NCI-H524 (cell line): Measurements from ENCODE around the gene NRG3.

Source experiments
- DNase-seq, 2 experiments: peaks; one replicate each; lab custom pipeline; 2025; lab: John Stamatoyannopoulos, UW

The NRG3 gene

DNA sequence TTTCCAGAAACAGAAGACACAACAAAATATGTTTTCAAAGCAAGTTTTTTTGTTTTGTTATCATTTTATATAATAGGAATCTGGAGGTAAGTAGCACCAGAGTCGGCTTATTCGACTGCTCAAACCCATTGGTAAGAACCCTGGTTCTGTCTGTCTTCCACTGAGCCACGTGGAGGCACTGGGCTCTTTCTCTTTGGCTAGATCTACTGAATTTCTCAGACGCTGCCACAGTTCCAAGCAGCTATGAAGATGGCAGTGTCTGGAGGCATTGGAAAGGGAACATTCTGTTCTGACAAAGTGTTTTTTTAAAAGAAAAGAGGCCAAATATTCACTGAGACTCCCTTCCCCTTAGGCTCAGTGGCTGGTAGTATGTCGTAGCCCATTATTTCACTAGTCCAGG, 338.8 kb downstream of the NRG3 start:
- DNase-seq, result no peak

DNA sequence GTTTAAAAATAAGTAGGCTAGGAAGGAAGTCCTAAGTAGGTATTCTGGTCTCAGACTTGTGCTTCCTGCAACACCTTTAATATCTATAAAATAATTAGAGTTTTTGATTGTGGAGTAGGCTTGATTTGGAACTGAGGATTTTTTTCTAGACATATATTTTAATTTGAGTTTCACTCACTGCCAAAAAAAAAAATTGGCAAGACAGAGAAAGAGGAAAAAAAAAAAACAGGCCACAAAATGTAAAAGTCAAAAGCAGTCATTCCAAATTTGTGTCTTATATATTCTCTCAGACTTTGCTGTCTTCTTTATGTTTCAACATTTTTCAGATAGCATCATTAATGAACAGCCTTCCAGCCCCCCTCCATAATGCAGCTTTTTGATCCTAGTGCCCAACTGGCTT, 346.1 kb downstream of the NRG3 start:
- DNase-seq, result no peak

DNA sequence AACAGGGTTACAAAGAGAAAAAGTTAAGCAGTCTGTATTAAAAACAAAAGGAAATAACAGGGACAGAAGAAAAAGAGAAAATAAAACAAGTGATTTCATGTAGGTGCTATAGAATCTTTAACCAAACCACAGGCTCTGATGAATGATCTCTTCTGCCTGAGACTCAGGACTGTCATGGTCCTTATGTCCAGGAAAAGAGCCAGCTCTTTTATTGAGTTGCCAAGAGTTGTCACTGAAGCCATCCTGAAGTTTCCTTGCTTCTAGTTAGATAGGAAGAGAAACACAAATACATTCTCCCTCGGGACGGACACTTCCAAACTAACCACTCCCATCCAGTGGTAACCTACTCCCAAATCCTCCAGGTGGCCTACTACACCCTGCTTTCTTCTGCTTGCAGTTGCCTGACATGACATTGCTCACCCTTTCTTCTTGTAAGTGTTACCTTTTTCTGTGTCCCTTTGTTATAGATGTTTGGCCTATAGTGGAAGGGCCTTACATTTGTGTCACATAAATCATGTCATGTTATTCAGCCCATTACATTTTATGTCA, 346.7 kb downstream of the NRG3 start:
- no peak for DNase-seq

DNA sequence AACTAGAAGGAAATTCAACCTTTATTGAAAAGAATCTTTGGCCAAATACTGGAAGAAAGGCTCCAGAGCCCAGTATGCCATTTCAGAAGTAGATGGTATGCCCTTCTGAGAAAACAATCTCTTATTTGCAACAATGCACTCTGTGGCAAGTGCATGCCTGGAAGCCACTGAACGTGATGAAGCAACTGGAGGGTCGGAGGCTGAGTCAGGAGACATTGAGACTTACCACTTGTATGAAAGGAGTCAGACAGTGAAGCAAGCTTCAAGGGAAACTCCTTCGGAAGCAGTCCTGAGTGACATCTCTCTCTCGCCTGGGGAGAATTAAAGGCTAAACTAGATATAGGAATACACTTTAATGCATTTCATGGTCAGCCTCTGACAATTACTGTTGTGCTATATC, 353.7 kb downstream of the NRG3 start:
- no peak for DNase-seq

DNA sequence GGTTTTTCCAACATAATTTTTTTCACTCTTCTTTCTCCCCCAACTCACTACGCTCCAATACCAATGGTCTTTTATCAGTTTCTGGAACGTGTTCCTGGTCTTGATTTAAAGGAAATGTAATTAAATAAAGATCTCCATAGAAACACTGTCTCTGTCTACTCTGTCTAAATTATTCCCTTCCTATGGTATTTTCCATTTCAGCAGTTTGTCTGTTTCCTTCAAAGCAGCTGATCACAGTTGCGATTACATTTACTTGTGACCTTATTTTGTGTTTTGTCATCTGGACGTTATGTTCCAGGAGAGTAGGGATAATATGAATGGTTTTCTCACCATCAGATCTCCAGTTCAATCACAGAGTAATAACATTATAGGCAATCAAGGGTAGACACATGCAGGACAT, 359.2 kb downstream of the NRG3 start:
- DNase-seq, result no peak

DNA sequence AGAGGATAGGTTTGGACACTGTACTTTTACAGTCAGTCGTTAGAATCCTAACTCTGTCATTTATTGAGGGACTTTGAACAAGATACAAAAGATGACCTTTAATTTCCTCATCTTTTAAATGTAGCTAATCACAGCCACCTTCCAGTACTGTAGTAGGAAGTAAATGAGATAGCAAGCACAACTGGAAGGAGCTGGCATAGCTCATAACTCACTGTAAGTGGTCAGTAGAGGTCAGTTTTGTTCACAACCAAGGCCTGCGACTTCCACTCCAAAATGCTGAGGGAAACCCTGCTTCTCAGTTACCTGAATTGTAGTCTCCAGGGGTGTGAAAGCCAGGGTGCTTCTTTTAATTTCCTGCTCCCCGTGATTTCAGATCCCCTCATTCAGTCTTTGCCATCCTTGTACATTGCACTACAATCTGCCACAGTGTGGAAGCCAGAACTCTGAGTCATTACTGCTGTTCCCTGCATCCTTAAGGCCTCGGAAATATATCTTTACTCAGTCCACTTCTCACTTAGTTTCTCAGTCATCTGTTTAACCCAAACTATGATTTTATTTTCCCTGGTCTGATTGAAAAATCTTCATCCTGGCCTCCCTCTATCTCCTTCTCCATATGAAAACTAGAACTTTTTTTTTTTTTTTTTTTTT, 361.2 kb downstream of the NRG3 start:
- DNase-seq, result no peak

DNA sequence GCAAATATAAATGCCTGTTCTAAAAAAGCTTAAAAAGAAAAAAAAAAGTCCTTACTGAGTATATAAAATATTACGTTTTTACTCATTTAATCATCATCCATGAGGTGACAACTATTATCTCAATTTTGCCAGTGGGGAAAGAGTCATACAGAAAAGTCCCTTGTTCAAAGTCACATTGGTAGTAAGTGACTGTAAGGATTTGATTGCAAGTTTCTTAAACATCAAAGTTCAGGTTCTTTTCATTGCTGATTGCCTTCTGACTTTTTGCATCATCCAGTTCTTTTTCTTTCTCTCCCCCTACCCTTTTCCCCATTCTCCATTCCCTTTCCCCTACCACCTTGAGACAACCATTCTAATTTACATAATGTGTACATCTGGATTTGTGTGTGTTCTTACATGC, 363.3 kb downstream of the NRG3 start:
- DNase-seq, result no peak

DNA sequence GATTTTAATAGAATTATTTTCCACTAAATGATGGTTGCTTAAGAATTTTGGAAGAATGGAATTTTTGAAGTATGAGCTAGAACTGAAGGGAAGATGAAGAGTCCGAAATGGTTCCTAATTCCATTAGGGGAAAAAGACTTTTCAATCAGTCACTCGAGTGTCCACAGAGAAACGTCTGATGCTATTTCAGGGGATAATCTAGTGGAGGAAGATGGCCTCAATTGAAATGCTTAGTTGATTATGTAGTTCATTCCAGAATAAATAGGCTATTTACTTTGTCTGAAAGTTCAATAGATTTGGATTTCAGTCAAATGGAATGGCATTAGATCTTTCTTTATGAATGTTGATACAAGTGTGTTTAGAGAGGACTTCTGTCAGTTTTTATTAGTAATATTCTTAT, 365.4 kb downstream of the NRG3 start:
- DNase-seq, result no peak

DNA sequence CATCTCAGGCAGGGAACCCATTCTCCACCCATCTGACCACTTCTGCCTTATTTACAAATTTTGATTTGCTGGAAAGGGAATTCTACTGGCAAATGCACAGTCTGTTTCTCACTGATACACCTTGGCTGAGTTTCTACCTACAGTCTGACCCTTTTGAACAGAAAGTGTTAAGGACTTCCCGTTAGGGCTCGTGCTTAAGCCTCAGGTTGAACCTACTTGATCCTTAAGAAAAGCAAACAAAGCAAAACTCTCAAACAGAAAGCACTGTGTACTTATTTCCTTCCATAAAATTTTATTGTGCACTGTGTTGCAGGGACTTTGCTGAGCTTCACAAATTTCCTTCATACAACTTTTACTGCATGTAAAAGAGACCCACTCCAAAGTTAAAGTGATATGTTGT, 367.8 kb downstream of the NRG3 start:
- DNase-seq, result no peak

DNA sequence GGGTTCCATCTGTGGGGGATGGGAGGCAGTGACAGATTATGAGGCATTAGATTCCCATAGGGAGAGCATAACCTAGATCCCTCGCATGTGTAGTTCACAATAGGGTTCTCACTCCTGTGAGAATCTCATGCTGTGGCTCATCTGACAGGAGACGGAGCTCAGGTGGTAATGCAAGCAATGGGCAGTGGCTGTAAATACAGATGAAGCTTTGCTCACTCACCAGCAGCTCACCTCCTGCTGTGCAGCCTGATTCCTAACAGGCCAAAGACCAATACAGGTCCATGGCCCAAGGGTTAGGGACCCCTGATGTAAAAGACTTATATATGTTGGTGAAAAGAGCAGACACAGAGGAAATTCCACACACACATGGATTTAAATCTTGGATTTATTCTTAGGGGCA, 370.2 kb downstream of the NRG3 start:
- no peak for DNase-seq

DNA sequence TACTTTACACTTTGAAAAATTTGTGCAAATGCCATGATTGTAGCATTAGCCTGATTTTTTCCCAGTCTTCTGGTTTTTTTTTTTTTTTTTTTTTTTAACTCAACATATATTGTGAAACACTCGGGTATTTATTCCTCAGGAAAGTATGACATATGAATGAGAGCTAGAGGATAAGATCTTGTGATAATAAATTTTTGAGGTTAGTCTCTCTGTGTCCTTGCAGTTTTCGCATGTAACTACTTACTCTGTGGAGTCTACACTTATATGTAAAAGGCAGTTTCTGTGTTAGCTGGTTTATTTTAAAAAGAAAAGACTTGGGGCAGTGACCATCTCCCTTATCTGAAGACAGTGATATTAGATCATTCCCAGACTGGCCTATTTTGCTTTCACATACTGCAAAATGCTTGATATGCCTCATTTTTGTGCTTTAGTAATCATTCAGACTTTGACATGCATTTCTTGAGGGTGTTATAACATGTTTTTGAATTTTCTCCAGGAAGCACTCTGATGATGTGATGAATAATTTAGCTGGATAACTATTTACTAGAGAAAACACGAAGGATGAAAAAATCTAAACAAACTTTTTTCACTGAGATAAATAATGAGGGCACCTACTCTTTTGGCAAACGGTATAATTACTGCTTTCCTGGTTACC, 371.0 kb downstream of the NRG3 start:
- no peak for DNase-seq

DNA sequence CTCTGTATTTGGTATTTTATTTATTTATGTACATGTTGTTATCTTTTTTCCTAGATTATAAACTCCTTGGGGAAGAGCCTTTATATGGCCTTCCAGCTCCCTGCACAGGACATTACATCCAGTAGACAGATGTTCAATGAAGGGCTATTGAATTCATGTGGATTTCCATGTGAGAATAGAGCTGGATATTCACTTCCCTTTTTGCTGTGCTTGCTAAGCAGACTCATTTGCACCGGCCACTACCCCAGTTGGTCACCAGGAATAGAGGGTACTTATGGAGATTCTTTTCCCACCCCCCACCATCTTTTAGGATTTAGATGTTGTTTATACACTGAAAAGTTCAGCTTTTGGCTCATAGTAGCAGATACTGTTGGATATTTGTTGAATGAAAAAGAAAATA, 374.1 kb downstream of the NRG3 start:
- DNase-seq, result no peak

DNA sequence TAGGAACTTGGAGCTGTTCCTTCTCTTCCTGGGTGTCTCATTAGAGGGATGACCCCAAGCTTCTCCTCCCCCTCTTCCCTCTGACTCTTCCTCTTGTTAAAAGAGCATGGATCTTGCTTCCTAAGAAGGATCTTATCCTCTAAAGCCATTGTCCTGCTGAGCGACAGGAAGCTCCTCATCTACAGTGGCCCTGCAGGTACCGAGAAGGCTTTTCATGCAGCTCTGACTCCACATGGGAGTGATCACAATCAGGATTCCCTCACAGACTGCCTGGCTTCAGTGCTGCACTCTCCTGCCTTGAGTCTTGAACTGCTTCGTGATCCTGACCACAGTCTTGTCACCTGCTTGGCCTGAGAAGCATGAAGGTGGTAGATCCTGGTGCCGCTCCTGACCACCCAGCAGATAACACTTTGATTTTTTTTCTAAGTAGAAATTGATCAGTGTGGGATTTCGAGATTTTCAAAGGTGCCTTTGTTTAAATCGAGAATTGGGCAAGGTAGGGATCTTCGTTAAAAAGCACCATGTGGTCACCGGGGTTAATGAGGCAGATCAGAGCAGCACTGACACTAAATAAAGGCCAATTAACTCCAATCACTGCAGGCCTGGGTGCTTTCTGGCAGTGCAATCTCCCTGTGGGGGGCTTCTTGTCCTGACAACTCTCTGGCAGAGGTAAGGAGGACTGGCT, 376.4 kb downstream of the NRG3 start:
- no peak for DNase-seq

DNA sequence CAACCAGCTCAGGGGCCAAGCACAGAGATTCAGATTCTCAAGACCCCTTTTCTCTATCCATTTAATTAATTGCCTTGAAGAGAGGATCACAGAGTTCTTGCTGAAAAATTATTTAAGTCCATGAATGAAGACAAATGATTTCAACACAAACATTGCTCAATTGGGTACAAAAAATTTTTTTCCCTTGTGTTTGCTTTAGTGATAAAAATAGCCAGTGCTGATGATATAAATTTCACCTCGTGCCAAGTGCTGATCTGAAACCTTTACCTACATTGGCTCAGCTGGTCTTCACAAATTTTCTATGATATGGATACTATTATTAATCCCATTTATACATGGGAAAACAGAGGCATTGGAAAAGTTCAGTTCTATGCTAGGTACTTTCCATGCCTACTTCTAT, 377.1 kb downstream of the NRG3 start:
- DNase-seq, result no peak

DNA sequence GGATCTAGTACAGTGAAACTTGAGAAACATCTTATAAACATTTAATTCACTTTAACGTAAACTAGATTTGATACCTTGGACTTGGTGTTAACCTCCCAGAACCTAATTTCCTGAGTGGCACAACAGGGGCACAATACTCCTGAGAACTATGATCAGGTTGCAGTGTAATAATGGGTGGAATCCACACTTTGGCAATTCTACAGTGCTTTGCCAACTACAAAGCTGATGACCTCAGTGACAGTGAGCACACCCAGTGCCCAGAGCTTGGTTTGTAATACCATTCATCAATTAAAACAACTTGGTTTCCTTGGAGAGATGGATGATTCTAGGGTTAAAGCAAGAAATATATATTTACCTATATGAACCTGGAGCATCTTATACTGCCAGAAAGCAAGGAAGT, 379.2 kb downstream of the NRG3 start:
- no peak for DNase-seq

DNA sequence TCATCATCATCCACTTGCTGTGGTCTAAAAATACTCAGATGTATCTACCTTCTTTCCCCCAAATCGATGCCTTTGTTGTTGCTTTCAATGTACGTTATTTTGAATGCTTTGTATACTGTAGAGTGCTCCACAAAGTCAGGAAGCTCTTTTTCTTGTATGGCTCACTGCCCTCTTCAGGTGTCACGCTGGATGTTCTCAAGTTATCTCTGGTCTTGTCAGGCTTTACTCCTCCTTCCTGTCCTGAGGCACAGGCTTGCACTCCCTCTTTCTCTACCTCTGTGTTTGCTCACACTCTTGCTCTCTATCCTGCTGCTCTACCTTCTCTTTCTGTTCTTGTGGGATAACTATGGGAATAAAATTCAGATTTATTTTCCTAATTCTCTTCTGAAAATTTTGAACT, 381.3 kb downstream of the NRG3 start:
- DNase-seq, result no peak

DNA sequence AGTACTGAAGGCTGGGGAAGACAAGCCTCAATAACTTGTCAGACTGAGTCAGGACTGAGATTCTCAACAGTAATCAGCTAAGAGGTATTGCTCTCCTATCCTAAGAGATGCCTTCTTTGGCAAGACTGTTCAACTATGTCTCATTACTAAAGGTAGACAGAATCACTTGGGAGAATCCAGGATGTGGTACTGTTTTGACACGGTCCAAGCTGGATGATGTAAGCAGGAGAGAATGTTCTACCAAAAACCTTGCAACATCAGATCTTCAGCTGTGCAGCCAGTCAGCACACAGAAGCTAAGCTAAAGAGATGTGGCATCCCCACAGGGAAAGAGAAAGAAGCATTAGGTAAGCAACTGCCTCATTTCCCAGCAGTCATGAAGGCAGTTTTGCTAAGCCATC, 391.4 kb downstream of the NRG3 start:
- DNase-seq, result no peak

DNA sequence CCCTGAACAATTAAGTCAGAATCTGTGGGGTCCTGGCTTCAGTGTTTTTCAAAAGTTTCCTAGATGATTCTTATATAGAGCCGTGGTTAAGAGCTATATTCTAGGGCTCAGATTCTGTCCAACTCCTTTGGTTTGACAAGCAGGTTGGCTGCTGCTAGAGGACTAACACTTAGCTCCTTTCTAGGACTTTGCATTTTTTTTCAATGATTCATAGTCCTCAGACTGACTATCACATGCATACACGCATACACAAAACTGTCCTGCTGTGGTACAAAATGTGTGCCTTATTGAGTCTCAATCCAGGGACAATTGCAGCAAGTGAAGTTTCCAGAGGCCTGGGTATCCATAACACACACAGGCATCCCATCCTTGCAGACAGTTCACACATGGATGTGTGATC, 392.0 kb downstream of the NRG3 start:
- no peak for DNase-seq

DNA sequence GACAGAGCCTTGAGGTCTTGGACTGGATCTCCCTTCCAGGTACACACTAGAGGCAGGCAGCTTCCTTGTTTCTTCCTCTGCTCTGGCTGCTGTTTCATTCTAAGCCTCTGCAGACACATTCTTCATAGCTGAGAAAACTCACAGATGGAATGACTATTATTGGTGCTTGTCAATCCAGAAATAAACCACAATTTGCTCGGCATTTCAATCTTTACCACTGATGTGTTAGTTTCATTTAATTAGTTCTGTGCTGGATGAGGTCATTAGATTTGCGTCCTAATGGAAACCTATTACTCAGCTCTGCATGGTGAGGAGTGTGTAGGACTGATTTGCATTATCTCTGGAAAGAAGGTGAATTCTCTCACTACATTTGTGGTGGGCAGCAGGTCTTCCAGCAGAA, 392.5 kb downstream of the NRG3 start:
- DNase-seq, result no peak

DNA sequence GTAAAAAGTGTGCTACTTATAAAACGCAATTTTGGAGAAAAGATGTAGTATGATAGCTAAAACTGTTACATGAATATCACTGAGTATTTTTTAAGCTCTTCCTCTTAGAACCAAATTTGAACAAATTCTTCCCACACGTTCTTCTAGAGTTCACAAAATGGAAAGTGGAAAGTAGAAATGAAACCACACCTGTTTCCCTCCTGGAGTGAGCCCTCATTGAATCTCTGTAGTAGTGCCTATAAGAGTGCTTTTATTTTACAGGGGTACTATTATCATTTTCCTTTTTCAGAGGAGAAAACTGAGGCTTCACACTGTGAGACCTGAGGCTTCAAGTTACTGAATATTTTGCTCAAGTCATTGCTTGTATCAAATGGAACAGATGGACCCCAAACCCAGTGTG, 393.0 kb downstream of the NRG3 start:
- no peak for DNase-seq

DNA sequence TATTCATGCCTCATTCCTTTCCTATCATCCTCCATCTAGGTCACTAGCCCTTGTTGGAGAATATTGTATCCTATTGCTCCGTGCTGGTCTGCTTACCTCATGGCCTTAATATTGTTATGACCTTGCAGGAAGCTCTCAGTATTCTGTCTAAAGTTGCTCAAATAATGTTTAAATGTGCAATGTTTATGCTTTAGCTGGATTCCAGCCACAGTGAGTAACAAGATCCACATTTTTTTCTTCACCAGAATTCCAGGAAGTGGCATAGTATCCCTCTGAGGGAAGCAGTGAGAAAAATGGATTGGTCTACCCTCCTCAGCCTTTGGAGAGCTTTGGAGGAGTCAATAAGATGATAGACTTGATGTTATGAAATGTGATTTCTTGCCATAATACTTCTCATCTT, 402.6 kb downstream of the NRG3 start:
- no peak for DNase-seq

DNA sequence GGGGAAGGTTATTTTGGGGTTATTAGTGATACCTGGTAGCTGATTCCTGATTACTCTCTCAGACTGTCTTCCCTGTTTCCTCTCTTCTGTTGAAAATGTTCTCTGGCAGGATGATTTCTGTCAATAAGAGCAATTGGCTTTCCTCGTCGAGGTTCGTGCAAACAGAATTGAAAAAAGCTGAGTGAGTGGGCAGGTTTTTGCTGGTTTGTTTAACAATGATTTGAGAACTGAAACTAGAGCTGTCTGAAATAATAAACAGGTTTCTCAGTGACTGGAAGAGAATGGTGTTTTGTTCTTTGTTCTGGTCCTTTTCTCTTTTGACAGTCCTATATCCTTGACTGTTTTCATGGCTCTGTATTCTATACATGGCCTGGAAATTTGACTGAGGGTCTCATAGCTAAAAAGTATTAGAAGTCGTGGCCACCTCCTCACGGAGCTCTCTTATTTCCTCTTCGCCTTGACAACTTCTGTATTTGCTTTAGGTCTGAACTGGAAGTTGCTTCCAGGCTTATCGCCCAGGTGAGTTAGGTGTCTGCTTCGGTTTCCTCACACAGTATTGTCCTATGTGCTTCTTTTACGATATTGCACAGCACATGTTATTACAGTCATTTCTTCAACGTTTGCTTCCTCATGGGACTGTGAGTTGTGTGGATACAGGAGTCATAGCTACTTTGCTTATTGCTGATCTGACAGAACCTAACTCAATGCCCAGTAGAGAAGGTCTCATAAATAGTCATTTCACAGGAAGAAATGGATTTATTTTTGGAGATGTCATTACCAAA, 403.6 kb downstream of the NRG3 start:
- no peak for DNase-seq
